ENCODE results near the gene GLYR1.

- TF ChIP-seq, protein P1, sequence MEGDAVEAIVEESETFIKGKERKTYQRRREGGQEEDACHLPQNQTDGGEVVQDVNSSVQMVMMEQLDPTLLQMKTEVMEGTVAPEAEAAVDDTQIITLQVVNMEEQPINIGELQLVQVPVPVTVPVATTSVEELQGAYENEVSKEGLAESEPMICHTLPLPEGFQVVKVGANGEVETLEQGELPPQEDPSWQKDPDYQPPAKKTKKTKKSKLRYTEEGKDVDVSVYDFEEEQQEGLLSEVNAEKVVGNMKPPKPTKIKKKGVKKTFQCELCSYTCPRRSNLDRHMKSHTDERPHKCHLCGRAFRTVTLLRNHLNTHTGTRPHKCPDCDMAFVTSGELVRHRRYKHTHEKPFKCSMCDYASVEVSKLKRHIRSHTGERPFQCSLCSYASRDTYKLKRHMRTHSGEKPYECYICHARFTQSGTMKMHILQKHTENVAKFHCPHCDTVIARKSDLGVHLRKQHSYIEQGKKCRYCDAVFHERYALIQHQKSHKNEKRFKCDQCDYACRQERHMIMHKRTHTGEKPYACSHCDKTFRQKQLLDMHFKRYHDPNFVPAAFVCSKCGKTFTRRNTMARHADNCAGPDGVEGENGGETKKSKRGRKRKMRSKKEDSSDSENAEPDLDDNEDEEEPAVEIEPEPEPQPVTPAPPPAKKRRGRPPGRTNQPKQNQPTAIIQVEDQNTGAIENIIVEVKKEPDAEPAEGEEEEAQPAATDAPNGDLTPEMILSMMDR (conservative IDR thresholded peaks at IDR 0.05; ENCODE audit: low read depth, low read length), result no peak
- no peak for TF ChIP-seq EZH2 (IDR thresholded peaks at IDR 0.05; ENCODE audit: low read length, unreplicated experiment)
- TF ChIP-seq EZH2phosphoT487 (IDR thresholded peaks at IDR 0.05; ENCODE audit: borderline replicate concordance, low read length), result no peak
These were observed 20.6 kb downstream of the GLYR1 start for GRCh38 chr16:4826526-4826925.

Data from PC-3 (cell line).